Pancreas (tissue), 10 donors: Measurements from ENCODE around the gene SEC14L1. TPM values are rescaled to one million over a fixed set of nuclear protein-coding genes. Genes with fewer than 3 reads are reported as not detected.

Experiments
- ATAC-seq, 4 donors: fragments of 200-7000 bp; cut with Tn5 transposase; one replicate each; pipeline versions ENCODE4 v1.8.0 to v1.9.1; 2020; ENCODE audit warnings: mild to moderate bottlenecking in 4 of 4, moderate library complexity in 4 of 4
- DNase-seq, 6 donors: peaks; one replicate each; pipeline ENCODE4 v3.0.0-alpha.2; 2020
- FAIRE-seq: peaks from 2 replicates; lab custom pipeline; 2012; peaks lifted over from hg19 to GRCh38; lab: Jason Lieb, UNC
- H3K27ac ChIP-seq, 4 donors: fragments of 200-600 bp; sonication (generic); 1 replicate in 3 of 4; 2 replicates in 1 of 4; pipeline versions ENCODE4 v1.5.0 to v1.8.0; 2020
- H3K27me3 ChIP-seq, 4 donors: fragments of 200-600 bp; one replicate each; pipeline ENCODE4 v1.8.0; 2021
- H3K36me3 ChIP-seq, 3 donors: fragments of 200-600 bp; sonication (generic) in 1 of 3; one replicate each; pipeline versions ENCODE4 v1.5.0 to v1.8.0; 2020 to 2021
- H3K4me1 ChIP-seq, 3 donors: fragments of 200-600 bp; one replicate each; pipeline ENCODE4 v1.8.0; 2021
- H3K4me3 ChIP-seq, 4 donors: fragments of 200-600 bp; sonication (generic) in 2 of 4; one replicate each; pipeline versions ENCODE4 v1.5.0 to v1.8.0; 2020 to 2021
- H3K9me3 ChIP-seq, 4 donors: fragments of 200-600 bp; one replicate each; pipeline ENCODE4 v1.8.0; 2021
- WGBS, 2 donors: extraction: QIAGEN DNeasy Blood & Tissue Kit; methylation state at CpG; one replicate each; pipeline ENCODE4 v1.1.7; 2013; 5-methylcytosine and 5-hydroxymethylcytosine counted together
- intact Hi-C, 3 donors: fragments of 100-400 bp; cut with DNase I; formaldehyde crosslinking; loops; one replicate each; pipeline versions ENCODE4 v1.11.1 to v1.14.2; 2022
- polyA plus RNA-seq, 2 donors: library from polyadenylated mRNA; stranded (reverse); fragments of 200-250 nt; gene quantifications; one replicate each; pipeline ENCODE4 v1.2.3, GENCODE V29; 2013
- total RNA-seq, 6 donors: library from RNA; stranded (reverse); fragmentation: NEBNext Ultra II Directional in 4 of 6; extraction: Animal tissue kit (Norgen Biotek cat#: 25700) in 4 of 6; gene quantifications; one replicate each; pipeline versions ENCODE4 v1.2.1 to v1.2.4, GENCODE V29; 2021 to 2023
- TF ChIP-seq, protein P1 (sequence below), 4 donors: fragments of 200-600 bp; sonication (generic) in 3 of 4; IDR thresholded peaks; one replicate each; pipeline versions ENCODE4 v1.5.0 to v1.8.0; 2021; ENCODE audit warnings: antibody characterized with exemption in 4 of 4
- donor health status: healthy with polysubstance abuse.
- donor health status: DM: no; HTN: no; CAD: no; lungs with moderate emphysema.
- donor health status: DM: no; HTN: no; CAD: no.
- donor health status: control.
- donor health status: control.
- donor health status: Bipolar disorder and iron deficiency.
- donor health status: DM: yes; HTN: yes; CAD: no.
- donor health status: DM: no; HTN: no; CAD: no.
- donor health status: DM: no; HTN: no; CAD: no.
- donor health status: DM: yes; HTN: yes; CAD: no.

The SEC14L1 gene
- total and polyA plus RNA-seq, 8 donors, result 17.8 to 45.5 (median 31.8) TPM

- Histone ChIP-seq H3K27me3 (no peaks in the 10 kb centered on the region), H3K36me3 (no peaks in the 10 kb centered on the region), H3K9me3 (no peaks in the 10 kb centered on the region), H3K4me3 (no peak overlapping the region), H3K4me1 (peaks cover 21 to 43% (median 30%) of the 10 kb centered on the region in 3 donors), H3K27ac (peak overlapping the region in 3 of 4 donors; percentile 1 to 78 (median 71))
- no peak for DNase-seq
- FAIRE-seq, result no peak
- intact Hi-C loops, result no loop called here
- WGBS, 2 donors, result 68 to 77% methylated on average over 7 of the region's 7 CpGs
- TF ChIP-seq, protein P1, sequence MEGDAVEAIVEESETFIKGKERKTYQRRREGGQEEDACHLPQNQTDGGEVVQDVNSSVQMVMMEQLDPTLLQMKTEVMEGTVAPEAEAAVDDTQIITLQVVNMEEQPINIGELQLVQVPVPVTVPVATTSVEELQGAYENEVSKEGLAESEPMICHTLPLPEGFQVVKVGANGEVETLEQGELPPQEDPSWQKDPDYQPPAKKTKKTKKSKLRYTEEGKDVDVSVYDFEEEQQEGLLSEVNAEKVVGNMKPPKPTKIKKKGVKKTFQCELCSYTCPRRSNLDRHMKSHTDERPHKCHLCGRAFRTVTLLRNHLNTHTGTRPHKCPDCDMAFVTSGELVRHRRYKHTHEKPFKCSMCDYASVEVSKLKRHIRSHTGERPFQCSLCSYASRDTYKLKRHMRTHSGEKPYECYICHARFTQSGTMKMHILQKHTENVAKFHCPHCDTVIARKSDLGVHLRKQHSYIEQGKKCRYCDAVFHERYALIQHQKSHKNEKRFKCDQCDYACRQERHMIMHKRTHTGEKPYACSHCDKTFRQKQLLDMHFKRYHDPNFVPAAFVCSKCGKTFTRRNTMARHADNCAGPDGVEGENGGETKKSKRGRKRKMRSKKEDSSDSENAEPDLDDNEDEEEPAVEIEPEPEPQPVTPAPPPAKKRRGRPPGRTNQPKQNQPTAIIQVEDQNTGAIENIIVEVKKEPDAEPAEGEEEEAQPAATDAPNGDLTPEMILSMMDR (IDR thresholded peaks at IDR 0.05), result no peak
- no peak for ATAC-seq
Measured at GRCh38 chr17:77120868-77121267, 19.9 kb upstream of the SEC14L1 start.

- ATAC-seq (peak in 1 of 4 donors; percentile 8), FAIRE-seq (no peak), DNase-seq (no peak)
- intact Hi-C loops, result no loop called here
- Histone ChIP-seq H3K36me3 (no peaks in the 10 kb centered on the region), H3K27me3 (no peaks in the 10 kb centered on the region), H3K9me3 (no peaks in the 10 kb centered on the region), H3K4me3 (no peak overlapping the region), H3K4me1 (peaks cover 8 to 33% (median 19%) of the 10 kb centered on the region in 3 donors), H3K27ac (peak overlapping the region in 1 of 4 donors; percentile 42)
- WGBS, 2 donors, result 71 to 74% methylated on average over 15 of the region's 15 CpGs
- TF ChIP-seq, protein P1 (IDR thresholded peaks at IDR 0.05), result no peak
Measured at GRCh38 chr17:77124192-77124889, 16.4 kb upstream of the SEC14L1 start.

DNA sequence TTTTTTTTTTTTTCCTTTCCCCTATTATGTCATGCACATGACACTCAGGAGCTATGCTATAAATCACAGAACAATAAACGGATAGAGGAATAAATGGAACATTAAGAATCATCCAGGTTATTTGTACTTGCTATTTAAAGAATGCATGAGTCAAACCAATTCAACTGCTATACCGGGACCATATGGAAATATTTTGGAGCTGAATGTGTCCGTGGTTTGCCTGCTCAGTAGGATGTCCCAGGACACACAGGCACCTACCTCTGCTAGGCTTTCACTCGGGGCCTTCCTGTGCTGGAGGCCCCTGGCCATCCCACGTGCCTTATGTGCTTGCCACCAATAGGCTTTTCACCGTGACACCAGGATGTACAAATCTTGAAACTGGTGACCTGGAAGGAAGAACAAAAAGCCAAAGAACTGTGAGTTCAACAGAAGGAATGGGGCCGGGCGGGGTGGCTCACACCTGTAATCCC lies 15.3 kb upstream of the SEC14L1 start:
- ATAC-seq, result no peak
- TF ChIP-seq, protein P1 (IDR thresholded peaks at IDR 0.05), result no peak
- H3K36me3 ChIP-seq, result no peaks in the 10 kb centered on the region
- 80 to 82% methylated on average over 8 of the region's 8 CpGs for WGBS, 2 donors
- DNase-seq, result no peak
- peaks cover 8 to 33% (median 19%) of the 10 kb centered on the region in 3 donors for H3K4me1 ChIP-seq
- H3K27me3 ChIP-seq, result no peaks in the 10 kb centered on the region
- no peaks in the 10 kb centered on the region for H3K9me3 ChIP-seq
- H3K27ac ChIP-seq, result no peak overlapping the region
- no peak for FAIRE-seq
- no peak overlapping the region for H3K4me3 ChIP-seq
- intact Hi-C loops, result no loop called here

- peak; percentile 75 to 95 (median 84) for DNase-seq
- no peaks in the 10 kb centered on the region for H3K36me3 ChIP-seq
- H3K27me3 ChIP-seq, result no peaks in the 10 kb centered on the region
- 14 to 16% methylated on average over 7 of the region's 7 CpGs for WGBS, 2 donors
- FAIRE-seq, result no peak
- H3K27ac ChIP-seq, result no peak overlapping the region
- TF ChIP-seq, protein P1 (IDR thresholded peaks at IDR 0.05), result no peak
- no peak overlapping the region for H3K4me3 ChIP-seq
- H3K4me1 ChIP-seq, result peaks cover 8 to 25% (median 10%) of the 10 kb centered on the region in 3 donors
- ATAC-seq, result peak; percentile 43 to 75 (median 49)
- no peaks in the 10 kb centered on the region for H3K9me3 ChIP-seq
- intact Hi-C loops, result no loop called here
Measured at GRCh38 chr17:77126519-77126918, 14.2 kb upstream of the SEC14L1 start.
